PC-3 (cell line): ENCODE data around the gene EWSR1. TPM values are rescaled to one million over a fixed set of nuclear protein-coding genes. Genes with fewer than 3 reads are reported as not detected.
A peak's percentile ranks its signal among the peaks of the same experiment; 100 is the strongest.
"Not testable (repeated sequence)": the region's sequence is repeated elsewhere in the genome, so short reads cannot be mapped to it uniquely, and the experiment has no call there.

Source experiments
- ATAC-seq: fragments of 200-7000 bp; cut with Tn5 transposase; 2 replicates; pipeline ENCODE4 v1.9.1; 2020; ENCODE audit warnings: mild to moderate bottlenecking, moderate library complexity
- Bru-seq: library from RNA; stranded (reverse); fragments of 400-500 nt; gene quantifications from one replicate; lab custom pipeline; 2021; lab: Mats Ljungman, UMichigan
- BruChase-seq, 2 experiments: library from RNA; stranded (reverse); fragments of 400-500 nt; gene quantifications; one replicate each; lab custom pipeline; 2021; lab: Mats Ljungman, UMichigan
- BruUV-seq: library from RNA; stranded (reverse); fragments of 400-500 nt; replicated peaks from 2 replicates; lab custom pipeline; 2021; lab: Mats Ljungman, UMichigan
- CTCF ChIA-PET: fragments of 300-600 bp; sonication (Branson Sonifier 250); formaldehyde crosslinking; loops from one replicate; lab custom pipeline; 2022; ENCODE audit warnings: antibody characterized with exemption; lab: Charles Lee
- POLR2A ChIA-PET: fragments of 300-600 bp; sonication (Branson Sonifier 250); formaldehyde crosslinking; loops from one replicate; lab custom pipeline; 2022; ENCODE audit warnings: antibody characterized with exemption; ENCODE audit not compliant: unreplicated experiment; lab: Charles Lee
- DNase-seq: peaks from one replicate; pipeline ENCODE4 v3.0.0-alpha.2; 2015
- H2AFZ ChIP-seq: fragments of 300-600 bp; sonication (generic); 2 replicates; pipeline ENCODE4 v1.6.0; 2016; ENCODE audit warnings: antibody characterized with exemption, low read length
- H3F3A ChIP-seq: fragments of 300-600 bp; sonication (generic); one replicate; pipeline ENCODE4 v1.6.0; 2017; ENCODE audit warnings: antibody characterized with exemption, low read length, control low read depth, mild to moderate bottlenecking; ENCODE audit not compliant: unreplicated experiment
- H3K27ac ChIP-seq: fragments of 300-600 bp; sonication (generic); 2 replicates; pipeline ENCODE4 v1.5.1; 2016; ENCODE audit warnings: mild to moderate bottlenecking, low read length
- H3K27me3 ChIP-seq: fragments of 300-600 bp; sonication (generic); 2 replicates; pipeline ENCODE4 v1.6.1; 2016; ENCODE audit warnings: low read length, mixed read lengths
- H3K36me3 ChIP-seq: fragments of 300-600 bp; sonication (generic); 2 replicates; pipeline ENCODE4 v1.6.1; 2016; ENCODE audit warnings: low read depth, mixed run types, low read length, mixed read lengths
- H3K4me1 ChIP-seq: fragments of 300-600 bp; sonication (generic); 2 replicates; pipeline ENCODE4 v1.5.1; 2016; ENCODE audit warnings: low read length; ENCODE audit not compliant: insufficient read depth
- H3K4me2 ChIP-seq: fragments of 300-600 bp; sonication (generic); 2 replicates; pipeline ENCODE4 v1.6.0; 2016; ENCODE audit warnings: low read length
- H3K4me3 ChIP-seq: fragments of 300-600 bp; sonication (generic); 2 replicates; pipeline ENCODE4 v1.5.1; 2016; ENCODE audit warnings: mild to moderate bottlenecking, low read length, mixed read lengths
- H3K79me2 ChIP-seq: fragments of 300-600 bp; sonication (generic); 2 replicates; pipeline ENCODE4 v1.6.1; 2017; ENCODE audit warnings: low read length, mixed read lengths
- H3K9ac ChIP-seq: fragments of 300-600 bp; sonication (generic); 2 replicates; pipeline ENCODE4 v1.6.0; 2016; ENCODE audit warnings: mild to moderate bottlenecking, low read length
- H3K9me2 ChIP-seq: fragments of 300-600 bp; sonication (generic); replicated peaks from 2 replicates; pipeline ENCODE4 v1.6.1; 2016; ENCODE audit warnings: mixed run types, low read length, mixed read lengths
- H3K9me3 ChIP-seq: fragments of 300-600 bp; sonication (generic); 2 replicates; pipeline ENCODE4 v1.6.1; 2016; ENCODE audit warnings: low read length, mixed read lengths
- H4K20me1 ChIP-seq: fragments of 300-600 bp; sonication (generic); 2 replicates; pipeline ENCODE4 v1.6.1; 2016; ENCODE audit warnings: low read length, mixed read lengths
- EZH2 ChIP-seq: fragments of 300-600 bp; sonication (generic); IDR thresholded peaks from one replicate; pipeline ENCODE4 v1.6.1; 2017; ENCODE audit warnings: antibody characterized with exemption, mild to moderate bottlenecking, low read length; ENCODE audit not compliant: unreplicated experiment
- EZH2phosphoT487 ChIP-seq: fragments of 300-600 bp; sonication (generic); IDR thresholded peaks from 2 replicates; pipeline ENCODE4 v1.6.1; 2018; ENCODE audit warnings: mild to moderate bottlenecking, antibody characterized with exemption, low read length, borderline replicate concordance
- intact Hi-C: fragments of 100-400 bp; cut with micrococcal nuclease; formaldehyde crosslinking; loops from 2 replicates; pipeline ENCODE4 v1.9.0; 2023
- long read RNA-seq: library from polyadenylated mRNA; unstranded; transcript quantifications from one replicate; pipeline ENCODE4 v2.0.0, GENCODE V29; 2021; ENCODE audit not compliant: unreplicated experiment
- total RNA-seq: library from RNA; depleted of rRNA; stranded (reverse); fragments of >200 nt; gene quantifications from 2 replicates; pipeline ENCODE4 v1.2.3, GENCODE V29; 2014; rRNA removed
- TF ChIP-seq, protein P1 (sequence below): fragments of 300-600 bp; sonication (generic); conservative IDR thresholded peaks from 2 replicates; pipeline ENCODE4 v1.5.1; 2017; ENCODE audit warnings: antibody characterized with exemption, low read depth, mild to moderate bottlenecking, low read length

EWSR1 gene, protein sequence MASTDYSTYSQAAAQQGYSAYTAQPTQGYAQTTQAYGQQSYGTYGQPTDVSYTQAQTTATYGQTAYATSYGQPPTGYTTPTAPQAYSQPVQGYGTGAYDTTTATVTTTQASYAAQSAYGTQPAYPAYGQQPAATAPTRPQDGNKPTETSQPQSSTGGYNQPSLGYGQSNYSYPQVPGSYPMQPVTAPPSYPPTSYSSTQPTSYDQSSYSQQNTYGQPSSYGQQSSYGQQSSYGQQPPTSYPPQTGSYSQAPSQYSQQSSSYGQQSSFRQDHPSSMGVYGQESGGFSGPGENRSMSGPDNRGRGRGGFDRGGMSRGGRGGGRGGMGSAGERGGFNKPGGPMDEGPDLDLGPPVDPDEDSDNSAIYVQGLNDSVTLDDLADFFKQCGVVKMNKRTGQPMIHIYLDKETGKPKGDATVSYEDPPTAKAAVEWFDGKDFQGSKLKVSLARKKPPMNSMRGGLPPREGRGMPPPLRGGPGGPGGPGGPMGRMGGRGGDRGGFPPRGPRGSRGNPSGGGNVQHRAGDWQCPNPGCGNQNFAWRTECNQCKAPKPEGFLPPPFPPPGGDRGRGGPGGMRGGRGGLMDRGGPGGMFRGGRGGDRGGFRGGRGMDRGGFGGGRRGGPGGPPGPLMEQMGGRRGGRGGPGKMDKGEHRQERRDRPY
- total RNA-seq: 288 and 321 TPM in 2 replicates
- Bru-seq, nascent RNA: percentile 96 among the genes with signal in this experiment
- percentile 94 among the genes with signal in this experiment for BruChase-seq, experiment 1, labeled RNA remaining after a 6-hour chase
- BruChase-seq, experiment 2, labeled RNA remaining after a 2-hour chase: percentile 97 among the genes with signal in this experiment
- long read RNA-seq, transcript EWSR1-206 (17 exons, 2,654 nt): minor isoform, 105 of 477 reads
- long read RNA-seq, transcript EWSR1-217 (8 exons, 3,231 nt): minor isoform, 24 of 477 reads
- long read RNA-seq, transcript EWSR1-215 (8 exons, 2,630 nt): minor isoform, 14 of 477 reads
- long read RNA-seq, transcript EWSR1-207 (17 exons, 2,207 nt): major isoform, 133 of 477 reads
- long read RNA-seq, partial matches to known transcripts: 155 of 477 reads
- long read RNA-seq, other reads (novel, unspliced or antisense): 44 of 477 reads

DNA sequence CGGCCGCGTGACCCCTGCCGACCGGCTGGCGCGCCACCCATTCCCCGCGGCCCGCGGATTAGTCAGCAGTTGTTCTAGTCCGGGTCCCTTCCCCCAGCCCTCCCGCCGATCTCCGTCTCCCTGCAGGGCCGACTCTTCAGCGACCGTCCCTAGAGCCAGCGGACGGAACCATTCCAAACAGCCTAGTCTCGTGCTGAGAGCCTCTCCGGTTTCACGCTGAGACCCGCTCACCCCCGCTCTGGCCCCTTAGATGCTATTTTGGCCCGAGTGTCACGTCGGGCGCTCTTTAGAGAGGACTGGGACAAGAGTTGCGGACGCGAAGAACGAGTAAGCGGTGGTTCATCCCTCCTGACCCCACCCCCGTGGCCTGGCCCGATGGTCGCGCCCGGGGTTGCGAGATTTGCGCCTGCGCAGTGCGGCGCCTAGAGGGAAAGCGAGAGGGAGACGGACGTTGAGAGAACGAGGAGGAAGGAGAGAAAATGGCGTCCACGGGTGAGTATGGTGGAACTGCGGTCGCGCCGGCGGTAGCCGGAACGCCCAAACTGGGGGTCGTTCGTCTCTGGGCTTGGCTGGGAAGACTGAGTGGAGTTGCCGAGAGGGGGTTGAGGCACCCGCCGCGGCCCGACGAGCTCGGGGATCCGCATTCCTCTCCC lies at the start of gene EWSR1, which contains the start of gene RHBDD3:
Gene EWSR1, plus strand, starts transcription at position 411 of the 653 bp plus-strand sequence. Its CDS starts 69 bp downstream, at position 480.
Gene RHBDD3, minus strand, starts transcription at position 124 of the 653 bp plus-strand sequence. CDS start 2,355 bp downstream, outside the sequence.
- TF ChIP-seq, protein P1, sequence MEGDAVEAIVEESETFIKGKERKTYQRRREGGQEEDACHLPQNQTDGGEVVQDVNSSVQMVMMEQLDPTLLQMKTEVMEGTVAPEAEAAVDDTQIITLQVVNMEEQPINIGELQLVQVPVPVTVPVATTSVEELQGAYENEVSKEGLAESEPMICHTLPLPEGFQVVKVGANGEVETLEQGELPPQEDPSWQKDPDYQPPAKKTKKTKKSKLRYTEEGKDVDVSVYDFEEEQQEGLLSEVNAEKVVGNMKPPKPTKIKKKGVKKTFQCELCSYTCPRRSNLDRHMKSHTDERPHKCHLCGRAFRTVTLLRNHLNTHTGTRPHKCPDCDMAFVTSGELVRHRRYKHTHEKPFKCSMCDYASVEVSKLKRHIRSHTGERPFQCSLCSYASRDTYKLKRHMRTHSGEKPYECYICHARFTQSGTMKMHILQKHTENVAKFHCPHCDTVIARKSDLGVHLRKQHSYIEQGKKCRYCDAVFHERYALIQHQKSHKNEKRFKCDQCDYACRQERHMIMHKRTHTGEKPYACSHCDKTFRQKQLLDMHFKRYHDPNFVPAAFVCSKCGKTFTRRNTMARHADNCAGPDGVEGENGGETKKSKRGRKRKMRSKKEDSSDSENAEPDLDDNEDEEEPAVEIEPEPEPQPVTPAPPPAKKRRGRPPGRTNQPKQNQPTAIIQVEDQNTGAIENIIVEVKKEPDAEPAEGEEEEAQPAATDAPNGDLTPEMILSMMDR: no peak
- TF ChIP-seq EZH2: no peak
- no peak for TF ChIP-seq EZH2phosphoT487
- intact Hi-C loops: loop anchor here (2.0 kb wide), 1 partner anchor 39 kb away; the partner anchor contains the start of gene GAS2L1
- peaks cover 72% of the 10 kb centered on the region for H3K79me2 ChIP-seq
- peak within 1 kb of the TSS; percentile 85 for H3K4me2 ChIP-seq
- ATAC-seq (peak; percentile 76), DNase-seq (peak; percentile 88)
- peak within 1 kb of the TSS; percentile 99 for H2AFZ ChIP-seq
- H3K4me3 ChIP-seq: peak within 1 kb of the TSS; percentile 99
- peak within 1 kb of the TSS; percentile 97 for H3K27ac ChIP-seq
- ChIA-PET POLR2A (no interaction called here), CTCF (no interaction called here)
- peaks cover 27% of the 10 kb centered on the region for H3K4me1 ChIP-seq
- H3K9me3 ChIP-seq: no peaks in the 10 kb centered on the region
- H4K20me1 ChIP-seq: peaks cover 42% of the 10 kb centered on the region
- H3K9me2 ChIP-seq: no peaks in the 10 kb centered on the region
- H3K27me3 ChIP-seq: no peaks in the 10 kb centered on the region
- peaks cover 24% of the 10 kb centered on the region for H3K36me3 ChIP-seq
- H3K9ac ChIP-seq: peak within 1 kb of the TSS; percentile 100
- no TSS peak for BruUV-seq
- H3F3A ChIP-seq: no peaks in the 10 kb centered on the region

DNA sequence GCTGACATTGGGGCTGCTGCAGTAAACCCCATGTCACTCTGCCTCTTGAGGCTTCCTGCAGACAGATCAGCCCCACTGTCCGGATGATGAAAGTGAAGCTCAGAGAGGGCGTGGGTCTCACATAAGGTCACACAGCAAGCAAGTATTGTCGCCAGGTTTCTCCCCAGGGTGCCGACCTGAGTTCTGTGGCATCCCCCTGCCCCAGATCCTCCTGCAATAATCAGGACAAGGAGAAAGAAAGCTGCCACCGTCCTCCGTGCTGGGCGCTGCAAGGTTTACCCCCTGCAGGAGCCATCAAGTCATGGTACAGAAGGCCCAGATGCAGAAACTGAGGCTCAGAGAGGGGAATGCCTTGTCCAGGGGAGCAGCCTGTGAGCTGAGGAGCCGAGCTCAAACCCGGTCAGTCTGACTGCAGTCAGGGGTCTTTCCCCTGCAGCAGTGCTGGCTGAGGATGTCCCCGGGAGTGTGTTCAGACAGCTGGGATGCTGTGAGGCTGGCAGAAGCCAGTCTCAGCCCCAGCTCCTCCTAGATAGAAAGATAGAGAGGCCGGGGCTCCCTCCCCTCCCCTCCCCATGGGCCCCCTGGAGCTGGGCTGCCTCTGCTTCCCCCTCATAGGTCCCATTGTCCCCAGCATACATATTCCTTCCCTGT lies 49.2 kb upstream of the EWSR1 start:
- Histone ChIP-seq H3K4me2 (no peak overlapping the region), H2AFZ (no peak overlapping the region), H3K4me3 (no peak overlapping the region), H3K4me1 (peaks cover 6% of the 10 kb centered on the region; the same call in 1 of the 2 replicates), H3F3A (no peaks in the 10 kb centered on the region), H3K9me3 (no peaks in the 10 kb centered on the region), H3K27ac (no peak overlapping the region), H3K27me3 (no peaks in the 10 kb centered on the region), H4K20me1 (no peaks in the 10 kb centered on the region), H3K79me2 (no peaks in the 10 kb centered on the region), H3K36me3 (no peaks in the 10 kb centered on the region), H3K9ac (no peak overlapping the region), H3K9me2 (no peaks in the 10 kb centered on the region)
- CTCF ChIA-PET: no interaction called here
- POLR2A ChIA-PET: no interaction called here
- BruUV-seq: no TSS peak
- ATAC-seq: no peak
- intact Hi-C loops: no loop called here
- no peak for TF ChIP-seq EZH2
- TF ChIP-seq, protein P1: no peak
- TF ChIP-seq EZH2phosphoT487: no peak
- DNase-seq: no peak

DNA sequence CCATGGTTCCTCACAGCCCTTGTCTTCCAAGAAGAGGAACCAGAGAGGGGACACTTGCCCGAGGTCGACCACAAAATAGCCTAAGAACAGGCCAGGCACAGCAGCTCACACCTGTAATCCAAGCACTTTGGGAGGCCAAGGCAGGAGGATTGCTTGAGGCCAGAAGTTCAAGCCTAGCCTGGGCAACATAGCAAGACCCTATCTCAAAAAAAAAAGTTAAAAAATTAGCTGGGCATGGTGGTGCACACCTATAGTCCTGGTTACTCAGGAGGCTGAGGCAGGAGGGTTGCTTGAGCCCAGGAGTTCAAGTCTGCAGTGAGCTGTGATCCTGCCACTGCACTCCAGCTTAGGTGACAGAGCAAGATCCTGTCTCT lies 48.7 kb upstream of the EWSR1 start:
- H3K4me1 ChIP-seq, DNase-seq, BruUV-seq, H3K27me3 ChIP-seq, H3F3A ChIP-seq, H4K20me1 ChIP-seq, POLR2A ChIA-PET, H2AFZ ChIP-seq, H3K9ac ChIP-seq, H3K9me2 ChIP-seq, H3K4me3 ChIP-seq, H3K79me2 ChIP-seq, ATAC-seq, intact Hi-C loops, CTCF ChIA-PET, H3K4me2 ChIP-seq, H3K27ac ChIP-seq, H3K9me3 ChIP-seq, H3K36me3 ChIP-seq: not testable (repeated sequence)
